RPMI7951 (cell line): Measurements from ENCODE around the gene ANO7. TPM values are rescaled to one million over a fixed set of nuclear protein-coding genes. Genes with fewer than 3 reads are reported as not detected.

ENCODE experiments used
- DNase-seq: peaks from one replicate; pipeline ENCODE4 v3.0.0-alpha.2; 2012; ENCODE audit warnings: low read depth
- total RNA-seq: library from RNA; depleted of rRNA; stranded (reverse); fragments of >200 nt; shearing (Covaris generic); gene quantifications from 2 replicates; pipeline ENCODE4 v1.2.3, GENCODE V29; 2014

The ANO7 gene
- total RNA-seq, 1 experiment from 2014 or later, result 0.72 TPM

GRCh38 chr2:241158546-241158900, 30.0 kb upstream of the ANO7 start:
- no peak for DNase-seq

GRCh38 chr2:241159116-241159515, 29.4 kb upstream of the ANO7 start:
- DNase-seq, result no peak

GRCh38 chr2:241160318-241160717, 28.2 kb upstream of the ANO7 start:
- DNase-seq, result no peak

- peak; percentile 93 for DNase-seq
Measured at GRCh38 chr2:241161646-241162281, 26.7 kb upstream of the ANO7 start.

- DNase-seq, result peak; percentile 29
Measured at GRCh38 chr2:241163601-241164118, 24.8 kb upstream of the ANO7 start.

GRCh38 chr2:241168366-241168765, 20.1 kb upstream of the ANO7 start:
- no peak for DNase-seq

- no peak for DNase-seq
Measured at GRCh38 chr2:241173557-241173956, 14.9 kb upstream of the ANO7 start.

GRCh38 chr2:241177526-241178334, 10.7 kb upstream of the ANO7 start:
- no peak for DNase-seq

- no peak for DNase-seq
Measured at GRCh38 chr2:241178961-241179360, 9.5 kb upstream of the ANO7 start.

GRCh38 chr2:241179899-241180298, 8.6 kb upstream of the ANO7 start:
- DNase-seq, result peak; percentile 9

GRCh38 chr2:241180495-241180894, 8.0 kb upstream of the ANO7 start:
- no peak for DNase-seq

- no peak for DNase-seq
Measured at GRCh38 chr2:241182126-241182525, 6.4 kb upstream of the ANO7 start.

GRCh38 chr2:241182531-241183133, 5.8 kb upstream of the ANO7 start:
- no peak for DNase-seq

GRCh38 chr2:241183221-241183620, 5.3 kb upstream of the ANO7 start:
- DNase-seq, result no peak

GRCh38 chr2:241184901-241185300, 3.6 kb upstream of the ANO7 start:
- DNase-seq, result no peak

- DNase-seq, result no peak
Measured at GRCh38 chr2:241185961-241186360, 2.5 kb upstream of the ANO7 start.

GRCh38 chr2:241187101-241187917, 1.2 kb upstream of the ANO7 start:
- DNase-seq, result no peak

GRCh38 chr2:241187918-241188234, 601 bp upstream of the ANO7 start:
- no peak for DNase-seq

- no peak for DNase-seq
Measured at GRCh38 chr2:241189093-241189855, 797 bp downstream of the ANO7 start.

- DNase-seq, result no peak
Measured at GRCh38 chr2:241189856-241190201, 1.4 kb downstream of the ANO7 start.

- no peak for DNase-seq
Measured at GRCh38 chr2:241190291-241190981, 2.0 kb downstream of the ANO7 start.
